ENCODE measurements around the gene PRIMA1.

DNA sequence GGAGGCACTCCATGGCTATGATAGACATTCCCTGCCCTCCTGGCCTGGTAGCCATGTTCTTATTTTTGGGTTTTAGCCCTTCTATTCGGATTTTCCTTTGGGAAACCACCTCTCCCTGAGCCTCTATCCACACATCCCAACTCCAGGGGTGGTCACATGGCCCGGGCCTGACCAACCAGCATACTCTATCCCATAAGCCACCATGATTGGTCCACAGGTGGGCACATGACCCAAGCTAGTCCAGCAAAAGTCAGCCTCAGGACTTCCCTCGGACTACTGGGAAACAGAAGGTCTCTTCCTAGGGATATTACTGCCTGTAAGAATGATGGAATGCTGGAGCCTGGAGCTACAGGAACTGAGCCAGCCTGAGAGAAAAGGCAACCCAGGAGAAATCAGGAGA, 12.5 kb downstream of the PRIMA1 start:
- TF ChIP-seq, protein P1, sequence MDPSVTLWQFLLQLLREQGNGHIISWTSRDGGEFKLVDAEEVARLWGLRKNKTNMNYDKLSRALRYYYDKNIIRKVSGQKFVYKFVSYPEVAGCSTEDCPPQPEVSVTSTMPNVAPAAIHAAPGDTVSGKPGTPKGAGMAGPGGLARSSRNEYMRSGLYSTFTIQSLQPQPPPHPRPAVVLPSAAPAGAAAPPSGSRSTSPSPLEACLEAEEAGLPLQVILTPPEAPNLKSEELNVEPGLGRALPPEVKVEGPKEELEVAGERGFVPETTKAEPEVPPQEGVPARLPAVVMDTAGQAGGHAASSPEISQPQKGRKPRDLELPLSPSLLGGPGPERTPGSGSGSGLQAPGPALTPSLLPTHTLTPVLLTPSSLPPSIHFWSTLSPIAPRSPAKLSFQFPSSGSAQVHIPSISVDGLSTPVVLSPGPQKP (IDR thresholded peaks at IDR 0.05; ENCODE audit: low read depth, low read length) = no peak
- TF ChIP-seq POLR2AphosphoS2 (IDR thresholded peaks at IDR 0.05; ENCODE audit: low read depth, low read length) (no peak), RFX5 (IDR thresholded peaks at IDR 0.05; ENCODE audit: low read depth, low read length) (no peak), POLR2A (IDR thresholded peaks at IDR 0.05; ENCODE audit: low read depth, low read length) (no peak), CREB1 (IDR thresholded peaks at IDR 0.05; ENCODE audit: low read depth) (no peak), EZH2 (IDR thresholded peaks at IDR 0.05; ENCODE audit: borderline replicate concordance, control insufficient read depth, low read depth, low read length) (no peak), ZNF274 (IDR thresholded peaks at IDR 0.05; ENCODE audit: insufficient read depth, insufficient read length) (no peak), MXI1 (IDR thresholded peaks at IDR 0.05; ENCODE audit: low read depth, low read length) (no peak)
- TF ChIP-seq, protein P2, sequence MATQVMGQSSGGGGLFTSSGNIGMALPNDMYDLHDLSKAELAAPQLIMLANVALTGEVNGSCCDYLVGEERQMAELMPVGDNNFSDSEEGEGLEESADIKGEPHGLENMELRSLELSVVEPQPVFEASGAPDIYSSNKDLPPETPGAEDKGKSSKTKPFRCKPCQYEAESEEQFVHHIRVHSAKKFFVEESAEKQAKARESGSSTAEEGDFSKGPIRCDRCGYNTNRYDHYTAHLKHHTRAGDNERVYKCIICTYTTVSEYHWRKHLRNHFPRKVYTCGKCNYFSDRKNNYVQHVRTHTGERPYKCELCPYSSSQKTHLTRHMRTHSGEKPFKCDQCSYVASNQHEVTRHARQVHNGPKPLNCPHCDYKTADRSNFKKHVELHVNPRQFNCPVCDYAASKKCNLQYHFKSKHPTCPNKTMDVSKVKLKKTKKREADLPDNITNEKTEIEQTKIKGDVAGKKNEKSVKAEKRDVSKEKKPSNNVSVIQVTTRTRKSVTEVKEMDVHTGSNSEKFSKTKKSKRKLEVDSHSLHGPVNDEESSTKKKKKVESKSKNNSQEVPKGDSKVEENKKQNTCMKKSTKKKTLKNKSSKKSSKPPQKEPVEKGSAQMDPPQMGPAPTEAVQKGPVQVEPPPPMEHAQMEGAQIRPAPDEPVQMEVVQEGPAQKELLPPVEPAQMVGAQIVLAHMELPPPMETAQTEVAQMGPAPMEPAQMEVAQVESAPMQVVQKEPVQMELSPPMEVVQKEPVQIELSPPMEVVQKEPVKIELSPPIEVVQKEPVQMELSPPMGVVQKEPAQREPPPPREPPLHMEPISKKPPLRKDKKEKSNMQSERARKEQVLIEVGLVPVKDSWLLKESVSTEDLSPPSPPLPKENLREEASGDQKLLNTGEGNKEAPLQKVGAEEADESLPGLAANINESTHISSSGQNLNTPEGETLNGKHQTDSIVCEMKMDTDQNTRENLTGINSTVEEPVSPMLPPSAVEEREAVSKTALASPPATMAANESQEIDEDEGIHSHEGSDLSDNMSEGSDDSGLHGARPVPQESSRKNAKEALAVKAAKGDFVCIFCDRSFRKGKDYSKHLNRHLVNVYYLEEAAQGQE (IDR thresholded peaks at IDR 0.05; ENCODE audit: low read depth, low read length) = no peak
- TF ChIP-seq, protein P3, sequence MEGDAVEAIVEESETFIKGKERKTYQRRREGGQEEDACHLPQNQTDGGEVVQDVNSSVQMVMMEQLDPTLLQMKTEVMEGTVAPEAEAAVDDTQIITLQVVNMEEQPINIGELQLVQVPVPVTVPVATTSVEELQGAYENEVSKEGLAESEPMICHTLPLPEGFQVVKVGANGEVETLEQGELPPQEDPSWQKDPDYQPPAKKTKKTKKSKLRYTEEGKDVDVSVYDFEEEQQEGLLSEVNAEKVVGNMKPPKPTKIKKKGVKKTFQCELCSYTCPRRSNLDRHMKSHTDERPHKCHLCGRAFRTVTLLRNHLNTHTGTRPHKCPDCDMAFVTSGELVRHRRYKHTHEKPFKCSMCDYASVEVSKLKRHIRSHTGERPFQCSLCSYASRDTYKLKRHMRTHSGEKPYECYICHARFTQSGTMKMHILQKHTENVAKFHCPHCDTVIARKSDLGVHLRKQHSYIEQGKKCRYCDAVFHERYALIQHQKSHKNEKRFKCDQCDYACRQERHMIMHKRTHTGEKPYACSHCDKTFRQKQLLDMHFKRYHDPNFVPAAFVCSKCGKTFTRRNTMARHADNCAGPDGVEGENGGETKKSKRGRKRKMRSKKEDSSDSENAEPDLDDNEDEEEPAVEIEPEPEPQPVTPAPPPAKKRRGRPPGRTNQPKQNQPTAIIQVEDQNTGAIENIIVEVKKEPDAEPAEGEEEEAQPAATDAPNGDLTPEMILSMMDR (IDR thresholded peaks at IDR 0.05 in 2 of 3, conservative IDR thresholded peaks at IDR 0.05 in 1 of 3; ENCODE audit: control insufficient read depth in 2 of 3, extremely low read depth in 1 of 3, insufficient read depth in 1 of 3, low read depth in 3 of 3, low read length in 3 of 3) = no peak
- TF ChIP-seq, protein P4, sequence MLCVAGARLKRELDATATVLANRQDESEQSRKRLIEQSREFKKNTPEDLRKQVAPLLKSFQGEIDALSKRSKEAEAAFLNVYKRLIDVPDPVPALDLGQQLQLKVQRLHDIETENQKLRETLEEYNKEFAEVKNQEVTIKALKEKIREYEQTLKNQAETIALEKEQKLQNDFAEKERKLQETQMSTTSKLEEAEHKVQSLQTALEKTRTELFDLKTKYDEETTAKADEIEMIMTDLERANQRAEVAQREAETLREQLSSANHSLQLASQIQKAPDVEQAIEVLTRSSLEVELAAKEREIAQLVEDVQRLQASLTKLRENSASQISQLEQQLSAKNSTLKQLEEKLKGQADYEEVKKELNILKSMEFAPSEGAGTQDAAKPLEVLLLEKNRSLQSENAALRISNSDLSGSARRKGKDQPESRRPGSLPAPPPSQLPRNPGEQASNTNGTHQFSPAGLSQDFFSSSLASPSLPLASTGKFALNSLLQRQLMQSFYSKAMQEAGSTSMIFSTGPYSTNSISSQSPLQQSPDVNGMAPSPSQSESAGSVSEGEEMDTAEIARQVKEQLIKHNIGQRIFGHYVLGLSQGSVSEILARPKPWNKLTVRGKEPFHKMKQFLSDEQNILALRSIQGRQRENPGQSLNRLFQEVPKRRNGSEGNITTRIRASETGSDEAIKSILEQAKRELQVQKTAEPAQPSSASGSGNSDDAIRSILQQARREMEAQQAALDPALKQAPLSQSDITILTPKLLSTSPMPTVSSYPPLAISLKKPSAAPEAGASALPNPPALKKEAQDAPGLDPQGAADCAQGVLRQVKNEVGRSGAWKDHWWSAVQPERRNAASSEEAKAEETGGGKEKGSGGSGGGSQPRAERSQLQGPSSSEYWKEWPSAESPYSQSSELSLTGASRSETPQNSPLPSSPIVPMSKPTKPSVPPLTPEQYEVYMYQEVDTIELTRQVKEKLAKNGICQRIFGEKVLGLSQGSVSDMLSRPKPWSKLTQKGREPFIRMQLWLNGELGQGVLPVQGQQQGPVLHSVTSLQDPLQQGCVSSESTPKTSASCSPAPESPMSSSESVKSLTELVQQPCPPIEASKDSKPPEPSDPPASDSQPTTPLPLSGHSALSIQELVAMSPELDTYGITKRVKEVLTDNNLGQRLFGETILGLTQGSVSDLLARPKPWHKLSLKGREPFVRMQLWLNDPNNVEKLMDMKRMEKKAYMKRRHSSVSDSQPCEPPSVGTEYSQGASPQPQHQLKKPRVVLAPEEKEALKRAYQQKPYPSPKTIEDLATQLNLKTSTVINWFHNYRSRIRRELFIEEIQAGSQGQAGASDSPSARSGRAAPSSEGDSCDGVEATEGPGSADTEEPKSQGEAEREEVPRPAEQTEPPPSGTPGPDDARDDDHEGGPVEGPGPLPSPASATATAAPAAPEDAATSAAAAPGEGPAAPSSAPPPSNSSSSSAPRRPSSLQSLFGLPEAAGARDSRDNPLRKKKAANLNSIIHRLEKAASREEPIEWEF (IDR thresholded peaks at IDR 0.05; ENCODE audit: insufficient replicate concordance, low read depth, low read length) = no peak

All from GM12878 (cell line).